ENCODE results near the gene DDX18.

DNA sequence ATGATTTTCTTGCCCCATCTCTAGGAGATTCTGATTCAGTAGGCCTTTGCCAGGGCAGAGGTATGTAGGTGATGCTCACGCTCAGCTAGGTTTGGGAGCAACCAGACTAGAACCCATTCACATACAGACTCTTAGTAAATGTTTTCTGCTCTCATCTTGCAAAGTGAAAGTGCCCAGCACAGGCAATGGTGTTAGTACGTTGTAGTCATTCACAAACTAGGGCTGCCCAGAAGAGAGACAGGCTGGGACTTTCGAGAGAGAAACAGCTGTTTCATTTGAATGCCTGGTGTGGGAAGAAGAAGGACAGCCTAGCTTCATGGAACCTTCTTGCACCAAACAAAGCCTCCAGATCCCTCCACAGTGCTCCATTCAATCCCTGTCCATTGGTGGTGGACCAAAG lies 19.4 kb downstream of the DDX18 start:
- TF ChIP-seq YY1 (IDR thresholded peaks at IDR 0.05; ENCODE audit: low read depth) (no peak), CREB1 (IDR thresholded peaks at IDR 0.05; ENCODE audit: low read depth) (no peak), NFIC (IDR thresholded peaks at IDR 0.05) (no peak), TCF12 (IDR thresholded peaks at IDR 0.05; ENCODE audit: low read depth) (no peak), TAF1 (IDR thresholded peaks at IDR 0.05; ENCODE audit: low read depth) (no peak), EGR1 (IDR thresholded peaks at IDR 0.05) (no peak), CEBPB (IDR thresholded peaks at IDR 0.05) (no peak)
- TF ChIP-seq, protein P1, sequence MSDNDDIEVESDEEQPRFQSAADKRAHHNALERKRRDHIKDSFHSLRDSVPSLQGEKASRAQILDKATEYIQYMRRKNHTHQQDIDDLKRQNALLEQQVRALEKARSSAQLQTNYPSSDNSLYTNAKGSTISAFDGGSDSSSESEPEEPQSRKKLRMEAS (IDR thresholded peaks at IDR 0.05), result no peak
- TF ChIP-seq, protein P2, sequence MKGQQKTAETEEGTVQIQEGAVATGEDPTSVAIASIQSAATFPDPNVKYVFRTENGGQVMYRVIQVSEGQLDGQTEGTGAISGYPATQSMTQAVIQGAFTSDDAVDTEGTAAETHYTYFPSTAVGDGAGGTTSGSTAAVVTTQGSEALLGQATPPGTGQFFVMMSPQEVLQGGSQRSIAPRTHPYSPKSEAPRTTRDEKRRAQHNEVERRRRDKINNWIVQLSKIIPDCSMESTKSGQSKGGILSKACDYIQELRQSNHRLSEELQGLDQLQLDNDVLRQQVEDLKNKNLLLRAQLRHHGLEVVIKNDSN (IDR thresholded peaks at IDR 0.05), result no peak
- TF ChIP-seq, protein P3, sequence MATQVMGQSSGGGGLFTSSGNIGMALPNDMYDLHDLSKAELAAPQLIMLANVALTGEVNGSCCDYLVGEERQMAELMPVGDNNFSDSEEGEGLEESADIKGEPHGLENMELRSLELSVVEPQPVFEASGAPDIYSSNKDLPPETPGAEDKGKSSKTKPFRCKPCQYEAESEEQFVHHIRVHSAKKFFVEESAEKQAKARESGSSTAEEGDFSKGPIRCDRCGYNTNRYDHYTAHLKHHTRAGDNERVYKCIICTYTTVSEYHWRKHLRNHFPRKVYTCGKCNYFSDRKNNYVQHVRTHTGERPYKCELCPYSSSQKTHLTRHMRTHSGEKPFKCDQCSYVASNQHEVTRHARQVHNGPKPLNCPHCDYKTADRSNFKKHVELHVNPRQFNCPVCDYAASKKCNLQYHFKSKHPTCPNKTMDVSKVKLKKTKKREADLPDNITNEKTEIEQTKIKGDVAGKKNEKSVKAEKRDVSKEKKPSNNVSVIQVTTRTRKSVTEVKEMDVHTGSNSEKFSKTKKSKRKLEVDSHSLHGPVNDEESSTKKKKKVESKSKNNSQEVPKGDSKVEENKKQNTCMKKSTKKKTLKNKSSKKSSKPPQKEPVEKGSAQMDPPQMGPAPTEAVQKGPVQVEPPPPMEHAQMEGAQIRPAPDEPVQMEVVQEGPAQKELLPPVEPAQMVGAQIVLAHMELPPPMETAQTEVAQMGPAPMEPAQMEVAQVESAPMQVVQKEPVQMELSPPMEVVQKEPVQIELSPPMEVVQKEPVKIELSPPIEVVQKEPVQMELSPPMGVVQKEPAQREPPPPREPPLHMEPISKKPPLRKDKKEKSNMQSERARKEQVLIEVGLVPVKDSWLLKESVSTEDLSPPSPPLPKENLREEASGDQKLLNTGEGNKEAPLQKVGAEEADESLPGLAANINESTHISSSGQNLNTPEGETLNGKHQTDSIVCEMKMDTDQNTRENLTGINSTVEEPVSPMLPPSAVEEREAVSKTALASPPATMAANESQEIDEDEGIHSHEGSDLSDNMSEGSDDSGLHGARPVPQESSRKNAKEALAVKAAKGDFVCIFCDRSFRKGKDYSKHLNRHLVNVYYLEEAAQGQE (IDR thresholded peaks at IDR 0.05; ENCODE audit: low read depth), result no peak

Measured in Ishikawa (cell line).